Mammary epithelial cell (primary cell): ENCODE data around the gene NLRP1.

Experiments
- EZH2 ChIP-seq: IDR thresholded peaks from 2 replicates; pipeline ENCODE4 v1.6.1; 2012; ENCODE audit warnings: low read length, inconsistent platforms, borderline replicate concordance
- TF ChIP-seq, protein P1 (sequence below), 2 donors: IDR thresholded peaks in 1 of 2; conservative IDR thresholded peaks in 1 of 2; 2 replicates each; pipeline ENCODE4 v1.5.1; 2011 to 2012; ENCODE audit warnings: inconsistent platforms in 2 of 2, low read length in 2 of 2, mild to moderate bottlenecking in 2 of 2, control low read depth in 1 of 2, low read depth in 1 of 2; ENCODE audit not compliant: insufficient read depth in 1 of 2; ENCODE audit errors: extremely low read depth in 1 of 2

DNA sequence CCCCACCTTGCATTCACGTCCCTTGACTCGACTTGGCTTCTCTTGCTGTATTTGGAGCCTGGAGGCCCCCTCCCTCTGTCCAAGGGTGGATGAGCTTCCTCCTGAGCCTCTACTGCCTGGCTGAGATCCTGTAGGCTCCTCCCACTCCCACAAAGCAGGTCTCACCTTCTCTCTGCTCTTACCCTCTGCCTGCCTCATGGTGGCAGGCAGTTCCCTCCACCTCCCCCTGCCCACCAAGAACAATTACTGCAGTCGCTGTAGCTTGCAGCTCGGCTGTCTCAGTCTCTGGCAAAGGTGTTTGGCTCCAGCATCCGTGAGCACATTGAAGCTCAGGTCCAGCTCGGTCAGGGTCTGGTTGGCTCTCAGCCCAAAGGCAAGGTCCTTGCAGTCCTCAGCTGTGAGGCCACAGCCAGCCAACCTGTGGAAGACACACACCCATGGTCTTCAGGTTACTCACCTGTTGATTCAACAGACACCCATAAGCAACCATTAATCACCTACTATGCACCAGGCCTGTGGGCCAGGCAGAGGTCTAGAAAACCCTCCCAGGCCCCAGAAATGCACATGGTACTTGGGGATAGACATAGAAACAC is 42.6 kb downstream of the NLRP1 start:
- TF ChIP-seq, protein P1, sequence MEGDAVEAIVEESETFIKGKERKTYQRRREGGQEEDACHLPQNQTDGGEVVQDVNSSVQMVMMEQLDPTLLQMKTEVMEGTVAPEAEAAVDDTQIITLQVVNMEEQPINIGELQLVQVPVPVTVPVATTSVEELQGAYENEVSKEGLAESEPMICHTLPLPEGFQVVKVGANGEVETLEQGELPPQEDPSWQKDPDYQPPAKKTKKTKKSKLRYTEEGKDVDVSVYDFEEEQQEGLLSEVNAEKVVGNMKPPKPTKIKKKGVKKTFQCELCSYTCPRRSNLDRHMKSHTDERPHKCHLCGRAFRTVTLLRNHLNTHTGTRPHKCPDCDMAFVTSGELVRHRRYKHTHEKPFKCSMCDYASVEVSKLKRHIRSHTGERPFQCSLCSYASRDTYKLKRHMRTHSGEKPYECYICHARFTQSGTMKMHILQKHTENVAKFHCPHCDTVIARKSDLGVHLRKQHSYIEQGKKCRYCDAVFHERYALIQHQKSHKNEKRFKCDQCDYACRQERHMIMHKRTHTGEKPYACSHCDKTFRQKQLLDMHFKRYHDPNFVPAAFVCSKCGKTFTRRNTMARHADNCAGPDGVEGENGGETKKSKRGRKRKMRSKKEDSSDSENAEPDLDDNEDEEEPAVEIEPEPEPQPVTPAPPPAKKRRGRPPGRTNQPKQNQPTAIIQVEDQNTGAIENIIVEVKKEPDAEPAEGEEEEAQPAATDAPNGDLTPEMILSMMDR (conservative IDR thresholded peaks at IDR 0.05 in 1 of 2, IDR thresholded peaks at IDR 0.05 in 1 of 2; ENCODE audit: extremely low read depth in 1 of 2, insufficient read depth in 1 of 2, low read depth in 1 of 2, low read length in 2 of 2) = no peak
- TF ChIP-seq EZH2 = no peak
